ENCODE data around the gene ABCA8.
"Not testable (repeated sequence)": the region's sequence is repeated elsewhere in the genome, so short reads cannot be mapped to it uniquely, and the experiment has no call there.

ABCA8 gene

GRCh38 chr17:68953340-68953997 is 1.7 kb downstream of the ABCA8 start:
- TF ChIP-seq CTCF (IDR thresholded peaks at IDR 0.05; ENCODE audit: low read length, missing control alignments), result peak; percentile 7
- peak overlapping the region; percentile 59 for H3K4me3 ChIP-seq (replicated peaks; ENCODE audit: low read depth, low read length)
- DNase-seq (ENCODE audit: low read depth), result peak; percentile 27

GRCh38 chr17:68950725-68951124 is 4.5 kb downstream of the ABCA8 start:
- no peak overlapping the region for H3K4me3 ChIP-seq (replicated peaks; ENCODE audit: low read depth, low read length)
- DNase-seq (ENCODE audit: low read depth), result no peak
- no peak for TF ChIP-seq CTCF (IDR thresholded peaks at IDR 0.05; ENCODE audit: low read length, missing control alignments)

- DNase-seq (ENCODE audit: low read depth), result not testable (repeated sequence)
These were observed 7.3 kb downstream of the ABCA8 start for GRCh38 chr17:68947868-68948267.

GRCh38 chr17:68944435-68945035 is 10.7 kb downstream of the ABCA8 start:
- no peak for TF ChIP-seq CTCF (IDR thresholded peaks at IDR 0.05; ENCODE audit: low read length, missing control alignments)
- no peak overlapping the region for H3K4me3 ChIP-seq (replicated peaks; ENCODE audit: low read depth, low read length)
- no peak for DNase-seq (ENCODE audit: low read depth)

More at GRCh38 chr17:68947868-68948267, 7.3 kb downstream of the ABCA8 start:
- H3K4me3 ChIP-seq (replicated peaks; ENCODE audit: low read depth, low read length), result not testable (repeated sequence)

- not testable (repeated sequence) for H3K4me3 ChIP-seq (replicated peaks; ENCODE audit: low read depth, low read length); DNase-seq (ENCODE audit: low read depth)
These were observed 11.4 kb downstream of the ABCA8 start for GRCh38 chr17:68943812-68944182.

- DNase-seq (ENCODE audit: low read depth), result no peak
- H3K4me3 ChIP-seq (replicated peaks; ENCODE audit: low read depth, low read length), result no peak overlapping the region
- TF ChIP-seq CTCF (IDR thresholded peaks at IDR 0.05; ENCODE audit: low read length, missing control alignments), result no peak
These were observed 11.9 kb downstream of the ABCA8 start for GRCh38 chr17:68943123-68943811.

- no peak overlapping the region for H3K4me3 ChIP-seq (replicated peaks; ENCODE audit: low read depth, low read length)
- DNase-seq (ENCODE audit: low read depth), result no peak
- no peak for TF ChIP-seq CTCF (IDR thresholded peaks at IDR 0.05; ENCODE audit: low read length, missing control alignments)
These were observed 12.8 kb downstream of the ABCA8 start for GRCh38 chr17:68942389-68942788.

- TF ChIP-seq CTCF (IDR thresholded peaks at IDR 0.05; ENCODE audit: low read length, missing control alignments), result no peak
- DNase-seq (ENCODE audit: low read depth), result peak; percentile 40
These were observed 13.4 kb downstream of the ABCA8 start for GRCh38 chr17:68941761-68942160.

More at GRCh38 chr17:68941761-68942160, 13.4 kb downstream of the ABCA8 start:
- no peak overlapping the region for H3K4me3 ChIP-seq (replicated peaks; ENCODE audit: low read depth, low read length)

Data from fibroblast of pulmonary artery (primary cell).